ENCODE results near the gene PSME2. TPM values are rescaled to one million over a fixed set of nuclear protein-coding genes. Genes with fewer than 3 reads are reported as not detected.

Gene PSME2
- total and polyA plus RNA-seq, 10 of the 15 experiments (the other 5 are each of a cell fraction or from before 2014, with no cell fraction given), result 510 to 3,542 (median 913) TPM

DNA sequence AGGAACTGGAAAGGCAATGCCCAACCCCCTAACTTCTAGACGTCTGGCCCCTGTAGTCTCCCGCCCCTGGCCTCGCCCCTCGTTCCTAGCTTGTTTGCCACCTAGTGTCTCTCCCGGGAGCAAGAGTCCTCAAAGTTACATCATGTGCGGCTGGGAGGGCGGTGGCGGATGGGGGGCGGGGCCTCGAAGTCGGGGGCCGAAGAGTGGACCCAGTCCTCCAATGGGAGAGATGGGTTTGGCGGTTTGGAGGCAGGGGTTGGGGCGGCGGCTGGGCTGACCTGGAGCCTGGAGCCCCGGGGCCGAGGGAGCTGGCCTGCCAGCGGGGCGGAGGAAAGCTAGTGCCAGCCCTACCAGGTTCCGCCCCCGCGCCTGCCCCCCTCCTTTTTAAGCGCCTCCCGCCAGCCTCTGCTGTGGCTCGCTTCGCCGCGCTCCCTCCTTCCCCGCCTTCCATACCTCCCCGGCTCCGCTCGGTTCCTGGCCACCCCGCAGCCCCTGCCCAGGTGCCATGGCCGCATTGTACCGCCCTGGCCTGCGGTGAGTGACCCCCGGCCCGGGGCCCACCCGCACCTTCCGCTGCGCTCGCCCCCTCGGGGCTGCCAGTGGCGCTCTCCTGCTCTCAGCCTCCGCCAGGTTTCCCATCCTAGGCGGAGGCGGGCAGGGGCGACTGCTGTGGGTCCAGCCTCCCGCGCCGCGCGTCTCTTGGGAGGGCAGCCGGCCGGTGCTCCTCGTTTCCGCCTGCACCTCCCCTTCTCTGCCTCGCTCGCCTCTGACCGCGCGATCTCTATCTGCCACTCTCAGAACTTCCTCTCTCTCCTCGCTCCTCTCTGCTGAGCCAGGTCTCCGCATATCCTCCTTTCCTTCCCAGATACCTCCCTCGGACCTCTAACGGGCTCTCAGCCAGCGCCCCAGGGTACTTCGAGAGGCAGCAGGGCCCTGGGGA, 52.2 kb downstream of the PSME2 start, which contains the start of gene PCK2 (continued):
- TF ChIP-seq, protein P1, sequence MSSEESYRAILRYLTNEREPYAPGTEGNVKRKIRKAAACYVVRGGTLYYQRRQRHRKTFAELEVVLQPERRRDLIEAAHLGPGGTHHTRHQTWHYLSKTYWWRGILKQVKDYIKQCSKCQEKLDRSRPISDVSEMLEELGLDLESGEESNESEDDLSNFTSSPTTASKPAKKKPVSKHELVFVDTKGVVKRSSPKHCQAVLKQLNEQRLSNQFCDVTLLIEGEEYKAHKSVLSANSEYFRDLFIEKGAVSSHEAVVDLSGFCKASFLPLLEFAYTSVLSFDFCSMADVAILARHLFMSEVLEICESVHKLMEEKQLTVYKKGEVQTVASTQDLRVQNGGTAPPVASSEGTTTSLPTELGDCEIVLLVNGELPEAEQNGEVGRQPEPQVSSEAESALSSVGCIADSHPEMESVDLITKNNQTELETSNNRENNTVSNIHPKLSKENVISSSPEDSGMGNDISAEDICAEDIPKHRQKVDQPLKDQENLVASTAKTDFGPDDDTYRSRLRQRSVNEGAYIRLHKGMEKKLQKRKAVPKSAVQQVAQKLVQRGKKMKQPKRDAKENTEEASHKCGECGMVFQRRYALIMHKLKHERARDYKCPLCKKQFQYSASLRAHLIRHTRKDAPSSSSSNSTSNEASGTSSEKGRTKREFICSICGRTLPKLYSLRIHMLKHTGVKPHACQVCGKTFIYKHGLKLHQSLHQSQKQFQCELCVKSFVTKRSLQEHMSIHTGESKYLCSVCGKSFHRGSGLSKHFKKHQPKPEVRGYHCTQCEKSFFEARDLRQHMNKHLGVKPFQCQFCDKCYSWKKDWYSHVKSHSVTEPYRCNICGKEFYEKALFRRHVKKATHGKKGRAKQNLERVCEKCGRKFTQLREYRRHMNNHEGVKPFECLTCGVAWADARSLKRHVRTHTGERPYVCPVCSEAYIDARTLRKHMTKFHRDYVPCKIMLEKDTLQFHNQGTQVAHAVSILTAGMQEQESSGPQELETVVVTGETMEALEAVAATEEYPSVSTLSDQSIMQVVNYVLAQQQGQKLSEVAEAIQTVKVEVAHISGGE (CRISPR knock-in tag; IDR thresholded peaks at IDR 0.05), result no peak
- TF ChIP-seq YBX1 (IDR thresholded peaks at IDR 0.05) (no peak), POLR2AphosphoS5 (IDR thresholded peaks at IDR 0.05; ENCODE audit: low read length) (peak; percentile 35; the same call in 1 of the 2 replicates), CREM (IDR thresholded peaks at IDR 0.05; ENCODE audit: low read depth) (no peak), ESRRA (IDR thresholded peaks at IDR 0.05; ENCODE audit: low read length) (no peak), CBX3 (IDR thresholded peaks at IDR 0.05; ENCODE audit: borderline replicate concordance, low read depth) (no peak), DPF2 (IDR thresholded peaks at IDR 0.05) (peak; percentile 80; the same call in 1 of the 2 replicates), RB1 (IDR thresholded peaks at IDR 0.05; ENCODE audit: borderline replicate concordance) (peak; percentile 44; the same call in 1 of the 2 replicates), NFXL1 (IDR thresholded peaks at IDR 0.05; ENCODE audit: borderline replicate concordance) (no peak), HDGF (IDR thresholded peaks at IDR 0.05) (no peak), NR2F1 (conservative IDR thresholded peaks at IDR 0.05) (peak; percentile 64; the same call in 1 of the 2 replicates), SIN3A (IDR thresholded peaks at IDR 0.05; ENCODE audit: low read depth, low read length) (no peak), FOXM1 (IDR thresholded peaks at IDR 0.05; ENCODE audit: low read depth, low read length) (no peak), SIX5 (IDR thresholded peaks at IDR 0.05; ENCODE audit: low read depth, low read length, severe bottlenecking) (no peak), NFYA (IDR thresholded peaks at IDR 0.05; ENCODE audit: borderline replicate concordance, low read depth, low read length) (no peak), ATF7 (IDR thresholded peaks at IDR 0.05; ENCODE audit: low read depth) (peak; percentile 26; the same call in 1 of the 2 replicates), IRF4 (IDR thresholded peaks at IDR 0.05; ENCODE audit: low read depth, low read length) (no peak), FOXK2 (IDR thresholded peaks at IDR 0.05) (no peak; the same call in 1 of the 2 replicates)
- TF ChIP-seq, protein P2, sequence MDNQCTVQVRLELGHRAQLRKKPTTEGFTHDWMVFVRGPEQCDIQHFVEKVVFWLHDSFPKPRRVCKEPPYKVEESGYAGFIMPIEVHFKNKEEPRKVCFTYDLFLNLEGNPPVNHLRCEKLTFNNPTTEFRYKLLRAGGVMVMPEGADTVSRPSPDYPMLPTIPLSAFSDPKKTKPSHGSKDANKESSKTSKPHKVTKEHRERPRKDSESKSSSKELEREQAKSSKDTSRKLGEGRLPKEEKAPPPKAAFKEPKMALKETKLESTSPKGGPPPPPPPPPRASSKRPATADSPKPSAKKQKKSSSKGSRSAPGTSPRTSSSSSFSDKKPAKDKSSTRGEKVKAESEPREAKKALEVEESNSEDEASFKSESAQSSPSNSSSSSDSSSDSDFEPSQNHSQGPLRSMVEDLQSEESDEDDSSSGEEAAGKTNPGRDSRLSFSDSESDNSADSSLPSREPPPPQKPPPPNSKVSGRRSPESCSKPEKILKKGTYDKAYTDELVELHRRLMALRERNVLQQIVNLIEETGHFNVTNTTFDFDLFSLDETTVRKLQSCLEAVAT (IDR thresholded peaks at IDR 0.05), result no peak
- TF ChIP-seq, protein P3, sequence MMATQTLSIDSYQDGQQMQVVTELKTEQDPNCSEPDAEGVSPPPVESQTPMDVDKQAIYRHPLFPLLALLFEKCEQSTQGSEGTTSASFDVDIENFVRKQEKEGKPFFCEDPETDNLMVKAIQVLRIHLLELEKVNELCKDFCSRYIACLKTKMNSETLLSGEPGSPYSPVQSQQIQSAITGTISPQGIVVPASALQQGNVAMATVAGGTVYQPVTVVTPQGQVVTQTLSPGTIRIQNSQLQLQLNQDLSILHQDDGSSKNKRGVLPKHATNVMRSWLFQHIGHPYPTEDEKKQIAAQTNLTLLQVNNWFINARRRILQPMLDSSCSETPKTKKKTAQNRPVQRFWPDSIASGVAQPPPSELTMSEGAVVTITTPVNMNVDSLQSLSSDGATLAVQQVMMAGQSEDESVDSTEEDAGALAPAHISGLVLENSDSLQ (IDR thresholded peaks at IDR 0.05), result peak; percentile 84
- TF ChIP-seq, protein P4, sequence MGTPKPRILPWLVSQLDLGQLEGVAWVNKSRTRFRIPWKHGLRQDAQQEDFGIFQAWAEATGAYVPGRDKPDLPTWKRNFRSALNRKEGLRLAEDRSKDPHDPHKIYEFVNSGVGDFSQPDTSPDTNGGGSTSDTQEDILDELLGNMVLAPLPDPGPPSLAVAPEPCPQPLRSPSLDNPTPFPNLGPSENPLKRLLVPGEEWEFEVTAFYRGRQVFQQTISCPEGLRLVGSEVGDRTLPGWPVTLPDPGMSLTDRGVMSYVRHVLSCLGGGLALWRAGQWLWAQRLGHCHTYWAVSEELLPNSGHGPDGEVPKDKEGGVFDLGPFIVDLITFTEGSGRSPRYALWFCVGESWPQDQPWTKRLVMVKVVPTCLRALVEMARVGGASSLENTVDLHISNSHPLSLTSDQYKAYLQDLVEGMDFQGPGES (IDR thresholded peaks at IDR 0.05), result no peak
